GM23338 (cell line): ENCODE measurements around the gene CENPO. TPM values are rescaled to one million over a fixed set of nuclear protein-coding genes. Genes with fewer than 3 reads are reported as not detected.

Source experiments
- ATAC-seq: fragments of 200-7000 bp; cut with Tn5 transposase; 3 replicates; pipeline ENCODE4 v1.9.1; 2020
- DNase-seq: peaks from one replicate; pipeline ENCODE4 v3.0.0-alpha.2; 2015; ENCODE audit warnings: low spot score
- H2AFZ ChIP-seq: fragments of 200-600 bp; sonication (generic); 2 replicates; pipeline ENCODE4 v1.8.0; 2016; ENCODE audit warnings: antibody characterized with exemption, mild to moderate bottlenecking, moderate library complexity
- H3F3A ChIP-seq: fragments of 200-600 bp; sonication (generic); replicated peaks from 2 replicates; pipeline ENCODE4 v1.8.0; 2017; ENCODE audit warnings: antibody characterized with exemption, mixed run types, low read depth
- H3K27ac ChIP-seq: fragments of 200-600 bp; sonication (generic); 2 replicates; pipeline ENCODE4 v1.6.1; 2016; ENCODE audit warnings: low read depth
- H3K27me3 ChIP-seq: fragments of 200-600 bp; sonication (generic); 2 replicates; pipeline ENCODE4 v1.8.0; 2016; ENCODE audit warnings: mild to moderate bottlenecking, mixed run types, moderate library complexity; ENCODE audit not compliant: insufficient read depth
- H3K36me3 ChIP-seq: fragments of 200-600 bp; sonication (generic); 2 replicates; pipeline ENCODE4 v1.8.0; 2016; ENCODE audit warnings: mild to moderate bottlenecking; ENCODE audit not compliant: insufficient read depth
- H3K4me1 ChIP-seq: fragments of 200-600 bp; sonication (generic); 2 replicates; pipeline ENCODE4 v1.8.0; 2016; ENCODE audit warnings: mild to moderate bottlenecking, moderate library complexity; ENCODE audit not compliant: insufficient read depth
- H3K4me2 ChIP-seq: fragments of 200-600 bp; sonication (generic); 2 replicates; pipeline ENCODE4 v1.7.1; 2017; ENCODE audit warnings: mixed run types
- H3K4me3 ChIP-seq: fragments of 200-600 bp; sonication (generic); 2 replicates; pipeline ENCODE4 v1.6.1; 2016; ENCODE audit warnings: mixed run types
- H3K79me2 ChIP-seq: fragments of 200-600 bp; sonication (generic); replicated peaks from 2 replicates; pipeline ENCODE4 v1.8.0; 2017; ENCODE audit warnings: mild to moderate bottlenecking; ENCODE audit not compliant: insufficient read depth
- H3K9me2 ChIP-seq: fragments of 200-600 bp; sonication (generic); 2 replicates; pipeline ENCODE4 v1.8.0; 2017; ENCODE audit not compliant: insufficient read depth
- H4K20me1 ChIP-seq: fragments of 200-600 bp; sonication (generic); replicated peaks from 2 replicates; pipeline ENCODE4 v1.8.0; 2017; ENCODE audit warnings: mild to moderate bottlenecking; ENCODE audit not compliant: insufficient read depth
- H3K27ac Mint-ChIP-seq: 2 replicates; pipeline ENCODE4 v1.8.0; 2020; ENCODE audit warnings: inconsistent platforms, mild to moderate bottlenecking, moderate library complexity, mixed read lengths
- H3K27me3 Mint-ChIP-seq: 3 replicates; pipeline ENCODE4 v1.8.0; 2022; ENCODE audit warnings: low read depth, mild to moderate bottlenecking, moderate library complexity, mixed read lengths, inconsistent platforms; ENCODE audit not compliant: insufficient read depth, poor library complexity
- H3K36me3 Mint-ChIP-seq: 3 replicates; pipeline ENCODE4 v1.8.0; 2021; ENCODE audit warnings: low read depth, mild to moderate bottlenecking, inconsistent platforms, moderate library complexity, mixed read lengths
- H3K4me1 Mint-ChIP-seq: 3 replicates; pipeline ENCODE4 v1.8.0; 2020; ENCODE audit warnings: mild to moderate bottlenecking, inconsistent platforms, mixed read lengths
- H3K4me3 Mint-ChIP-seq: 3 replicates; pipeline ENCODE4 v1.8.0; 2021; ENCODE audit warnings: moderate library complexity, mild to moderate bottlenecking, inconsistent platforms, mixed read lengths
- H3K9me3 Mint-ChIP-seq: 3 replicates; pipeline ENCODE4 v1.8.0; 2020; ENCODE audit warnings: moderate library complexity, mild to moderate bottlenecking, inconsistent platforms, mixed read lengths
- CREB1 ChIP-seq: fragments of 250-450 bp; sonication (Bioruptor Pico); IDR thresholded peaks from 2 replicates; pipeline ENCODE4 v1.5.0; 2020; ENCODE audit warnings: low read depth, mild to moderate bottlenecking, moderate library complexity
- NANOG ChIP-seq: IDR thresholded peaks from 2 replicates; pipeline ENCODE4 v1.6.1; 2016; ENCODE audit warnings: antibody characterized with exemption, borderline replicate concordance
- ZNF462 ChIP-seq: fragments of 250-450 bp; sonication (Bioruptor Pico); IDR thresholded peaks from 2 replicates; pipeline ENCODE4 v1.5.0; 2020; ENCODE audit warnings: mild to moderate bottlenecking, moderate library complexity
- polyA plus RNA-seq: library from polyadenylated mRNA; unstranded; fragments of >200 nt; fragmentation: Nextera tagmentation; extraction: Ambion mirVana; gene quantifications from 2 replicates; pipeline ENCODE4 v1.2.1, GENCODE V29; 2016
- total RNA-seq: library from RNA; depleted of rRNA; stranded (reverse); fragments of >200 nt; shearing (Covaris generic); gene quantifications from 2 replicates; pipeline ENCODE4 v1.2.3, GENCODE V29; 2014
- TF ChIP-seq, protein P1 (sequence below): IDR thresholded peaks from 2 replicates; pipeline ENCODE4 v1.6.1; 2016; ENCODE audit warnings: antibody characterized with exemption

Gene CENPO
- total and polyA plus RNA-seq, 2 experiments from 2014 or later: 27.0 to 44.7 TPM

- Mint-ChIP-seq H3K9me3 (no peaks in the 10 kb centered on the region), H3K4me1 (peaks cover 45% of the 10 kb centered on the region), H3K27me3 (peaks cover 31% of the 10 kb centered on the region), H3K4me3 (peak overlapping the region; percentile 47; the same call in 2 of the 3 replicates), H3K36me3 (peaks cover 96% of the 10 kb centered on the region), H3K27ac (peak overlapping the region; percentile 76)
- Histone ChIP-seq H3K27ac (peak overlapping the region; percentile 81; the same call in 1 of the 2 replicates), H4K20me1 (peaks cover 10% of the 10 kb centered on the region; the same call in 1 of the 2 replicates), H3K9me2 (no peaks in the 10 kb centered on the region; the same call in 1 of the 2 replicates), H3F3A (peaks cover 18% of the 10 kb centered on the region; the same call in 1 of the 2 replicates), H3K4me3 (peak overlapping the region; percentile 21; the same call in 1 of the 2 replicates), H3K36me3 (peaks cover 16% of the 10 kb centered on the region), H3K4me1 (peaks cover 22% of the 10 kb centered on the region), H3K27me3 (no peaks in the 10 kb centered on the region), H3K79me2 (no peaks in the 10 kb centered on the region), H3K4me2 (peak overlapping the region; percentile 50), H2AFZ (no peak overlapping the region)
- TF ChIP-seq CREB1 (CRISPR knock-in tag) (peak; percentile 39), NANOG (peak; percentile 80; the same call in 1 of the 2 replicates), ZNF462 (CRISPR knock-in tag) (peak; percentile 77; the same call in 1 of the 2 replicates)
- TF ChIP-seq, protein P1, sequence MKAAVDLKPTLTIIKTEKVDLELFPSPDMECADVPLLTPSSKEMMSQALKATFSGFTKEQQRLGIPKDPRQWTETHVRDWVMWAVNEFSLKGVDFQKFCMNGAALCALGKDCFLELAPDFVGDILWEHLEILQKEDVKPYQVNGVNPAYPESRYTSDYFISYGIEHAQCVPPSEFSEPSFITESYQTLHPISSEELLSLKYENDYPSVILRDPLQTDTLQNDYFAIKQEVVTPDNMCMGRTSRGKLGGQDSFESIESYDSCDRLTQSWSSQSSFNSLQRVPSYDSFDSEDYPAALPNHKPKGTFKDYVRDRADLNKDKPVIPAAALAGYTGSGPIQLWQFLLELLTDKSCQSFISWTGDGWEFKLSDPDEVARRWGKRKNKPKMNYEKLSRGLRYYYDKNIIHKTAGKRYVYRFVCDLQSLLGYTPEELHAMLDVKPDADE: no peak
- DNase-seq: peak; percentile 89
- peak; percentile 76 for ATAC-seq
Observed at GRCh38 chr2:24822049-24822706, 29.0 kb downstream of the CENPO start.
